ENCODE data around the gene TLCD3A.
A peak's percentile ranks its signal among the peaks of the same experiment; 100 is the strongest.
"Not testable (repeated sequence)": the region's sequence is repeated elsewhere in the genome, so short reads cannot be mapped to it uniquely, and the experiment has no call there.

TLCD3A gene

GRCh38 chr17:708132-708531 is 24.3 kb upstream of the TLCD3A start:
- no peak for DNase-seq (ENCODE audit: low spot score)

- DNase-seq (ENCODE audit: low spot score), result no peak
Observed at GRCh38 chr17:718075-718474, 14.3 kb upstream of the TLCD3A start.

- no peak for DNase-seq (ENCODE audit: low spot score)
Observed at GRCh38 chr17:720706-721539, 11.5 kb upstream of the TLCD3A start.

GRCh38 chr17:721540-721937 is 10.9 kb upstream of the TLCD3A start:
- DNase-seq (ENCODE audit: low spot score), result no peak

DNA sequence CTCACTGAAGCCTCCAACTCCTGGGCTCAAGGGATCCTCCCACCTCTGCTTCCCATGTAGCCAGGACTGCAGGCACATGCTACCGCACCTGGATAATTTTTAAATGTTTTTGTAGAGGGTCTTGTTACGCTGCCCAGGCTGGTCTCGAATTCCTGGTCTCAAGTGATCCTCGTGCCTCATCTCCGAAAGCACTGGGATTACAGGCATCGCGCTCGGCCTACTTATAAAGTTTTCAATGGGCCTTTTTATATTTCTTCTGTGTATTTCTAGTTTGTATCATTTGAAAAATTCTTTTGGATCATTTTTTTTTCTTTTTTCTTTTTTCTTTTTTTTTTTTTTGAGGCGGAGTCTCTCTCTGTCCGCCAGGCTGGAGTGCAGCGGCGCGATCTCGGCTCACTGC is 7.3 kb upstream of the TLCD3A start:
- no peak for DNase-seq (ENCODE audit: low spot score)

GRCh38 chr17:725746-726145 is 6.7 kb upstream of the TLCD3A start:
- no peak for DNase-seq (ENCODE audit: low spot score)

- no peak for DNase-seq (ENCODE audit: low spot score)
Observed at GRCh38 chr17:726271-726919, 6.0 kb upstream of the TLCD3A start.

DNA sequence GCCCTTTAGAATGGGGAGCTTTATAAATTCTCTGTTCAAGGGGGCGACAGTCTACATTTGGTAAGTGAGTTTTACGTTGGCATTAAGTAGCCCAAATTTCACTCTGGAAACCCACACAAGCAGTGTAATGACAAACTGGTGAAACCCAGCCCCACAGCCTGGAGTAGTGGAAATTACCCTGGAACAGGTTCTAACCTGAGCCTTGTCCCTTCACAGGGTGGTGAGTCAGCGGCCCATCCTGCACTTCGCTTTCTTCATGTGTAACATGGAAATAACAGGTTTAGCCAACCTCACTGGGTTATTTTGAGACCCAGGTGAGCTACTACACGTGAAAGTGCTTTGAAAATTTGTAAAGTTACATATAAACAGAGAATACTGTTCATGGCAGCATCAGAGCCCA is 3.5 kb upstream of the TLCD3A start:
- no peak for DNase-seq (ENCODE audit: low spot score)

DNA sequence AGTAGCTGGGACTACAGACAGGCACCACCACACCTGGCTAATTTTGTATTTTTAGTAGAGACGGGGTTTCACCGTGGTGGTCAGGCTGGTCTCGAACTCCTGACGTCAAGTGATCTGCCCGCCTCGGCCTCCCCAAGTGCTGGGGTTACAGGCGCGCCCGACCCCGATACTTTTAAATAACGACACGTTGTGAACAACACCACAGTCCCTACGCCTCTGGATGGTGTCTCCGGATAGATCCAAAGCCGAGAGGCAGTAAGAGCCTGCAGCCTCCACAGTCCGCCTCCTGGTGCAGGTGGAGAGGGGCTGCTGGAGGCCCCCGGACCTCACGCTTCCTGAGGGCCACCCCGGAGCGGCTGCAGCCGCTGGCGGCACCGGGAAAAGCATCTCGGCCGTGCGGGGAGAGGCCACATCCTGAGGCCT is 741 bp upstream of the TLCD3A start:
- peak; percentile 42 for DNase-seq (ENCODE audit: low spot score)

DNA sequence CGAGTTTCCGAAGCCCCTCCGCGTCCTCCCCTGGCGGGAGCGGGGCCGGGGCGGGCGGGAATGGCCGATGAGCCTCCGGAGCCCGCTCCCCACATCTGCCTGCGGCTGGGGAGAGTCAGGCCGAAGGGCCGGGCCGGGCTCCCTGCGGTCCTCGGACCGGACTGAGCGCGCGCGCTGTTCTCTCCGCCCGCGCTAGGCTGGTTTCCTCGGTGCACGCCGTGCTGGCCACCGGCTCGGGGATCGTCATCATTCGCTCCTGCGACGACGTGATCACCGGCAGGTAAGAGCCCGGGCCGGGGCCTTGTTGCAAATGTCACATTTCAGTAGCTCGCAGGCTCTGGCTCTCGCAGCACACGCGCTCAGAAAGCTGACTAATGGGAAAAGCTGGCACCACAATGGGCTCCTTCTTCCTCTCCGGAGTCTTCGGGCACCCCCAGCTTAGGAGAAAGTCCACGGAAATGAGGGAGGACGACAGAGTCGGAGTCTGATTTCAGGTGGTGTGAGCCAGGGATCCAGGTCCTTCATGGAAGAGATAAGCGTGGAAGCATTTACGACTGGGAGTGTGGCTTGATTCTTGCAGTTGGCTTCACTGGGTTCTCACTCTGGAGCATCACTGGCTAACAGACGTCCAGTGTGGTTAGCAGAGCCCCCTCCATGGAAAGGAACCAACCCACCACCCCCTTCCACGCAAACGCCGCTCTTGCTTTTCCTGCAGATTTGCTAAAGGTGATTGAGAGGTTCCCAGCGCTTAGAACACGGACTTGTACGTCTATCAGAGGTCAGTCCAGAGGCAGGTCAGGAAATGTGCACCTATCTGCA is 715 bp downstream of the TLCD3A start:
- DNase-seq (ENCODE audit: low spot score), result peak; percentile 51

DNA sequence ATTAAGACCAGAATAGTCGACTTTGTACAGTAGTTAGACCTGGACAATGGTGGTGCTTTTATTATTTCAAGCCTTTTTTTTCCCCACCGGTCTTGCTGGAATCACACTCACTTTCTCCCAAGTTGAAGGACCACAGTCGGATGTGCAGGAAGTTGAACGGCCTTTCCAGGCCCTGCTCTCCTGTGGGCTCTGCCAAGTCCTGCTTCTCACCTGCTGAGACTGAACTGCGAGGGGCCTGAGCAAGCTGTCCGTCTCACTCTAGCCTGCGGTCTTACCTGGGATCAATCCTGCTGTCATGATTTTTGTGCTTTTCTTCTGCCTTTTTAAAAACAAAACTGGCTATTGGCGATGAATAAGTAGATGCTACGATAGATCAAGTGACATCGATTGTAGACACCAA is 1.3 kb downstream of the TLCD3A start:
- DNase-seq (ENCODE audit: low spot score), result peak; percentile 45

DNA sequence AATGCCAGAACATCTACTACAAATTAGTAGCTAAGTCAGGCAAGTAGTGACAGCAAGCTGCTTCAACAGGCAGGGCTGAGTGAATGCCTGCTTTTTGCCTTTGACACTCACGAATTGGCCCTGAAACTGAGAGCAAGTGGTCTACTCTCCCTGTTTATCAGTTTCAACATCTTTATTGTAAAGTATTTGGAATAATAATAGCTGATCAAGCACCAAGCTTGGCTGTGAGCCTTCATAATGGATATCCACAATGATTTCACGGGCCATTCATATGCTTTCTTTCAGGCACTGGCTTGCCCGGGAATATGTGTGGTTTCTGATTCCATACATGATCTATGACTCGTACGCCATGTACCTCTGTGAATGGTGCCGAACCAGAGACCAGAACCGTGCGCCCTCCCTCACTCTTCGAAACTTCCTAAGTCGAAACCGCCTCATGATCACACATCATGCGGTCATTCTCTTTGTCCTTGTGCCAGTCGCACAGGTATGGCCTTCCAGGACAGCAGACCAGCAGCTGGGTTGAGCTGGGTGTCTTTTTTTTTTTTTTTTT is 5.2 kb downstream of the TLCD3A start:
- no peak for DNase-seq (ENCODE audit: low spot score)

DNA sequence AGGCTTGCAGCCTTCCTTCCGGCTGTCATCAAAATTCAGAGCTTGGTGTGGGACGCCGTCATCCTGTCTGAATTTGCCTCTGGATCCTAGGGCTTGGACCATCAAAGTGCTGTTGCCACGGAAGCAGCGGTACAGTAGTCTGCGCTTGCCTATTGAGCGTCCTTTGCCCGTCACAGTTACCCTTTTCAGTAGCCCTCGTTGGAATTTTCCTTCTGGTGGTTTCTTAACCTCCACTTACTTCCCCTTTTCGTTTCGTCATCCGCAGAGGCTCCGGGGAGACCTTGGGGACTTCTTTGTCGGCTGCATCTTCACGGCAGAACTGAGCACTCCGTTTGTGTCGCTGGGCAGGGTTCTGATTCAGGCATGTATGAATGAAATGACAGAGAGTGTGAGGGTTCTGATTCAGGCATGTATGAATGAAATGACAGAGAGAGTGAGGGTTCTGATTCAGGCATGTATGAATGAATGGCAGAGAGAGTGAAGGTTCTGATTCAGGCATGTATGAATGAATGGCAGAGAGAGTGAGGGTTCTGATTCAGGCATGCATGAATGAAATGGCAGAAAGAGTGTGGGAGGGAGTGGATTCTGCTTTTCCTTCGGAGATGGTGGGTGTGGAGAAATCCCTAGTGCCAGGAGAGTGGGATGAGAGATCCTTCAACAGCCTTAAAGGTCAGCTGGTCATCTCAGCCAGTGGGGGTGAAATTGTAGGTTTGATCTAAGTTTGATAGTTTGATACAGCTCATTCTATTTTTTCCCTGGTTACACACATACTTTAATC is 8.0 kb downstream of the TLCD3A start:
- no peak for DNase-seq (ENCODE audit: low spot score)

DNA sequence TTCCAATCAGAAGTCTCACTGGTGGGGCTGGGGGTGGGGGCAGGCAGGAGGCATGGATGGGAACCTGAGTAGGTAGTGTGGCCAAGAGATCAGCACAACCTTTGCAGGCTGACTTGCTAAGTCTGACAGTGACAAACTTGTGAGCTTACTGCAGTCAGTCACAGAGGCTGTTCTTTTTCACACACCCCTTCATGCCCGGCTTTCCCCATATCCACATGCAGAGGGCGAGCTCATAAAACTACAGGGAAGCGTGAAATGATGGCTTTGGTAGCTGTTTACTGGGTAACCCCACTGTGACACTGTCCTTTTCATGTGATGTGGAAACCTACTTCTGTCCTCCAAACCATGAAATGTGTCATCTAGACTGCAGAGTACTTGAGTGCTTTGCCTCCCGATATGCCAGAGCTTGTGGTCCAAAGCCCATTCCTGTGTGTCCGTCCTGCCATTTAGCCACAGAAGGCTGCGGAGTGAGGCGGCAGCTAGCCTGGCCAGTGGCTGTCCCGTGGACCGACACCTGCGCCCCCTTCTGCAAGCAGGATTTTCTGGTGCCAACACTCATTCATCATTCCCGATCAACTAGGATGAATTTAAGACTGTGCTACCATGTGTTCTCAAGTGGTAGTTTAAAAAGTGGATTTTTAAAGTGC is 9.9 kb downstream of the TLCD3A start:
- DNase-seq (ENCODE audit: low spot score), result no peak

DNA sequence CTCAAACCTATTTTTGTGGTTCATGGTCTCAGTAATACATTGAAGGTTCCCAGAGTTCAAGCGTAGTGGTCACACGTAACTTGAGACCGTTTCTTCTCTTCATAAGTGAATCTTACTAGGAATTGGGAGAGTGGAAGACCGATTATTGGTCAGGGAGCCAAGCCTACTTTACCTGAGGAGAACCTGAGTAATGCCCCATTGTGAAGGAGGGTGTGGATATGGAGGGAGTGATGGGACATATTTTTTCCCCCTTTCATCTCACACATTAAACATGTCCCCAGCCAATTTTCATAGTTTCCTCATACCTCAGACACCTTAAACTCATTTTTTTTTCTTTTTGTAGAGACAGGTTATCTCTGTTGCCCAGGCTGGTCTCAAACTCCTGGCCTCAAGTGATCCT is 10.7 kb downstream of the TLCD3A start:
- DNase-seq (ENCODE audit: low spot score), result no peak

- DNase-seq (ENCODE audit: low spot score), result no peak
Observed at GRCh38 chr17:744937-745336, 12.5 kb downstream of the TLCD3A start.

DNA sequence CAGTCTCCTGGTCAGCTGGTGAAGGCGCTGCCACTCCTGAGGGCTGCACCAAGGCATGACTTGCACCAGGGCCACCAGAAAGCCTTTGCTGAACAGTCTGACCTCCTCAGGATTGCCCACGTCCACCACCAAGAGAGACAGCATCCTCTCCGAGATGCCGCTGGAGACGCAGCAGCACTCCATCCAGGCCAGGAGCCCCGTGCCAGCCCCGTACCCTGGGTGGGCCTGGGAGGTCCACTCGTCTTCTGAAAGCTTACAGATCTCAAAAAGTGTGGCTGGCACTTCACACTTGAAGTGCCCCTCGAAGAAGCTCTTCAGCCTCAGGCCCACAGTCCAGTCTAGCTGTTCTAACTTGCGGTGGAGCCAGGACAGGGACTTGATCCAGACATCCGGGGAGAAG is 13.0 kb downstream of the TLCD3A start:
- DNase-seq (ENCODE audit: low spot score), result no peak

GRCh38 chr17:746181-746580 is 13.8 kb downstream of the TLCD3A start:
- DNase-seq (ENCODE audit: low spot score), result no peak

GRCh38 chr17:746783-747629 is 14.6 kb downstream of the TLCD3A start:
- peak; percentile 39 for DNase-seq (ENCODE audit: low spot score)

DNA sequence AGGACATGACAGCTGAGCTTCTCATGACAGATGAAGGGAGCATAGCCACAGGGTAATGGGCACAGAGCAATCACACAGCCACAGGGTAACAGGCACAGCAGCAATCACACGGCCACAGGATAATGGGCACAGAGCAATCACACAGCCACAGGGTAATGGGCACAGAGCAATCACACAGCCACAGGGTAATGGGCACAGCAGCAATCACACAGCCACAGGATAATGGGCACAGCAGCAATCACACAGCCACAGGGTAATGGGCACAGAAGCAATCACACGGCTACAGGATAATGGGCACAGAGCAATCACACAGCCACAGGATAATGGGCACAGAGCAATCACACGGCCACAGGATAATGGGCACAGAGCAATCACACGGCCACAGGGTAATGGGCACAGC is 16.2 kb downstream of the TLCD3A start:
- not testable (repeated sequence) for DNase-seq (ENCODE audit: low spot score)

All from cerebellar cortex (tissue), 1 donor.